Measurements from ENCODE around the gene STAT5B. TPM values are rescaled to one million over a fixed set of nuclear protein-coding genes. Genes with fewer than 3 reads are reported as not detected.
A peak's percentile ranks its signal among the peaks of the same experiment; 100 is the strongest.
"Not testable (repeated sequence)": the region's sequence is repeated elsewhere in the genome, so short reads cannot be mapped to it uniquely, and the experiment has no call there.

STAT5B gene
- total RNA-seq, 1 donor from 2014 or later, result 32.8 TPM

- TF ChIP-seq CTCF (IDR thresholded peaks at IDR 0.05), result no peak
- H3K9me3 Mint-ChIP-seq (ENCODE audit: low read depth), result no peaks in the 10 kb centered on the region
Measured at GRCh38 chr17:42266462-42266861, 9.7 kb downstream of the STAT5B start.

GRCh38 chr17:42264366-42264765 lies 11.8 kb downstream of the STAT5B start:
- H3K9me3 Mint-ChIP-seq (ENCODE audit: low read depth); H3K36me3 Mint-ChIP-seq (ENCODE audit: low read depth); H3K27me3 Mint-ChIP-seq (ENCODE audit: low read depth); H3K4me3 Mint-ChIP-seq (ENCODE audit: unreplicated experiment); DNase-seq (ENCODE audit: low spot score); H3K27ac Mint-ChIP-seq (ENCODE audit: unreplicated experiment): not testable (repeated sequence)
- H3K4me1 Mint-ChIP-seq (ENCODE audit: low read depth), result peaks cover 11% of the 10 kb centered on the region

More at GRCh38 chr17:42266462-42266861, 9.7 kb downstream of the STAT5B start:
- Mint-ChIP-seq H3K36me3 (ENCODE audit: low read depth) (peaks cover 1% of the 10 kb centered on the region), H3K27ac (ENCODE audit: unreplicated experiment) (peak overlapping the region; percentile 17), H3K4me1 (ENCODE audit: low read depth) (peaks cover 30% of the 10 kb centered on the region), H3K4me3 (ENCODE audit: unreplicated experiment) (no peak overlapping the region), H3K27me3 (ENCODE audit: low read depth) (no peaks in the 10 kb centered on the region)
- DNase-seq (ENCODE audit: low spot score), result no peak

GRCh38 chr17:42260318-42260717 lies 15.9 kb downstream of the STAT5B start:
- H3K36me3 Mint-ChIP-seq (ENCODE audit: low read depth), result peaks cover 1% of the 10 kb centered on the region
- no peaks in the 10 kb centered on the region for H3K9me3 Mint-ChIP-seq (ENCODE audit: low read depth)
- H3K4me3 Mint-ChIP-seq (ENCODE audit: unreplicated experiment), result no peak overlapping the region
- no peak for TF ChIP-seq CTCF (IDR thresholded peaks at IDR 0.05)
- peaks cover 9% of the 10 kb centered on the region for H3K4me1 Mint-ChIP-seq (ENCODE audit: low read depth)
- no peak for DNase-seq (ENCODE audit: low spot score)
- no peaks in the 10 kb centered on the region for H3K27me3 Mint-ChIP-seq (ENCODE audit: low read depth)
- H3K27ac Mint-ChIP-seq (ENCODE audit: unreplicated experiment), result no peak overlapping the region

GRCh38 chr17:42255445-42255844 lies 20.7 kb downstream of the STAT5B start:
- Mint-ChIP-seq H3K36me3 (ENCODE audit: low read depth) (no peaks in the 10 kb centered on the region), H3K27ac (ENCODE audit: unreplicated experiment) (peak overlapping the region; percentile 3), H3K4me1 (ENCODE audit: low read depth) (peaks cover 32% of the 10 kb centered on the region), H3K9me3 (ENCODE audit: low read depth) (no peaks in the 10 kb centered on the region), H3K4me3 (ENCODE audit: unreplicated experiment) (no peak overlapping the region), H3K27me3 (ENCODE audit: low read depth) (no peaks in the 10 kb centered on the region)
- DNase-seq (ENCODE audit: low spot score), result no peak
- TF ChIP-seq CTCF (IDR thresholded peaks at IDR 0.05), result no peak

- TF ChIP-seq CTCF (IDR thresholded peaks at IDR 0.05), result no peak
- DNase-seq (ENCODE audit: low spot score), result no peak
- peaks cover 42% of the 10 kb centered on the region for H3K4me1 Mint-ChIP-seq (ENCODE audit: low read depth)
- no peak overlapping the region for H3K4me3 Mint-ChIP-seq (ENCODE audit: unreplicated experiment)
- peak overlapping the region; percentile 85 for H3K27ac Mint-ChIP-seq (ENCODE audit: unreplicated experiment)
- no peaks in the 10 kb centered on the region for H3K9me3 Mint-ChIP-seq (ENCODE audit: low read depth)
- H3K27me3 Mint-ChIP-seq (ENCODE audit: low read depth), result no peaks in the 10 kb centered on the region
- no peaks in the 10 kb centered on the region for H3K36me3 Mint-ChIP-seq (ENCODE audit: low read depth)
Measured at GRCh38 chr17:42253578-42253977, 22.6 kb downstream of the STAT5B start.
